NT2/D1 (cell line): ENCODE measurements around the gene PKMYT1.

ENCODE experiments used
- DNase-seq: peaks from one replicate; pipeline ENCODE4 v3.0.0-alpha.2; 2011; ENCODE audit warnings: low read depth, low spot score
- H3K27me3 ChIP-seq: 2 replicates; pipeline ENCODE4 v1.6.0; 2011; ENCODE audit warnings: mild to moderate bottlenecking; ENCODE audit not compliant: insufficient read length, insufficient read depth
- H3K36me3 ChIP-seq: 2 replicates; pipeline ENCODE4 v1.6.1; 2011; ENCODE audit warnings: mild to moderate bottlenecking, low read length, mixed read lengths; ENCODE audit not compliant: insufficient read depth, insufficient read length
- H3K4me1 ChIP-seq: 2 replicates; pipeline ENCODE4 v1.5.1; 2011; ENCODE audit not compliant: insufficient read depth, insufficient read length
- H3K4me3 ChIP-seq: 2 replicates; pipeline ENCODE4 v1.5.1; 2011; ENCODE audit warnings: low read depth; ENCODE audit not compliant: insufficient read length
- H3K9ac ChIP-seq: 2 replicates; pipeline ENCODE4 v1.6.0; 2011; ENCODE audit warnings: low read depth; ENCODE audit not compliant: insufficient read length
- H3K9me3 ChIP-seq: 2 replicates; pipeline ENCODE4 v1.5.1; 2011; ENCODE audit warnings: mild to moderate bottlenecking, low read length; ENCODE audit not compliant: insufficient read depth
- SUZ12 ChIP-seq: IDR thresholded peaks from 2 replicates; pipeline ENCODE4 v1.6.1; 2011; ENCODE audit not compliant: insufficient read length, insufficient read depth; ENCODE audit errors: extremely low read depth
- YY1 ChIP-seq: IDR thresholded peaks from 2 replicates; pipeline ENCODE4 v1.6.1; 2011; ENCODE audit not compliant: insufficient read length, insufficient read depth
- ZNF274 ChIP-seq: IDR thresholded peaks from 2 replicates; pipeline ENCODE4 v1.6.1; 2011; ENCODE audit warnings: mild to moderate bottlenecking, low read depth, low read length

Gene PKMYT1

DNA sequence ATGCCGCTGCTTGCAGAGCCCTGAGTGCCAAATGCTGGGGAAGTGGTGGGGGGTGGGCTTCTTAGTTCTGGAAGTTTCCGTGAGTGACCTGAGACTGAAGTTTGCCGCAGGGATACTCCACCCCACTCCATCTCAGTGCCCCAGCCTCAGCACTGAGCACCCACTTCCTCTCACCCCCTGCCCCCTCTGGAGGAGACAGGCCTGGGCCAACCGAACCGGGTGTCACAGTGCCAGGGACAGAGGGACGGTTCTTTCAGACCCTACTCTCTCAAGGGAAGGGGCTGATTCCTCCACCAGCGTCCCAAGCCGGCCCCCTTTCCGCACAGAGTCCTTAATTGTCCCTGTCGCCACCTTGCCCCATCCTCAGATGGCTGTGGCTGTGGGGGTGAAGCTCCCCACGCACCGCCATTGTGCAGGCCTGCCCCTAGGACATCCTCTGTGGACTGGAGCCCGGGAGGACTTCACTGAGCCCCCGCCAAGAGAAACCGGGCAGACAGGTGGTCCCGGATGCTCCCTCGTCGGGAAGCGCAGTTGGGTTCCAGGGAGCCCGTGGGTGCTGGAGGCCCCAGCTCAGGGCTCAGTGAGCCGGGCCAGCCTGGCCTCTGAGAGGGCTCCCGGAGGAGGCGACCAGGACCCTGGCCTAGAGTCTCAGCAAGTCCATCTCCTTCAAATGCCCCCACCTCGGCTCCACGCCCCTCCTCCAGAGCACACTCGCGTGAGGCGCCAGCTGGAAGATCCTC, 17.7 kb downstream of the PKMYT1 start:
- TF ChIP-seq ZNF274 (no peak), SUZ12 (no peak), YY1 (no peak)
- Histone ChIP-seq H3K9ac (peak overlapping the region; percentile 86), H3K4me1 (peaks cover 18% of the 10 kb centered on the region), H3K4me3 (peak overlapping the region; percentile 90), H3K36me3 (peaks cover 11% of the 10 kb centered on the region), H3K27me3 (no peaks in the 10 kb centered on the region), H3K9me3 (no peaks in the 10 kb centered on the region)
- no peak for DNase-seq

- Histone ChIP-seq H3K9me3 (no peaks in the 10 kb centered on the region), H3K36me3 (no peaks in the 10 kb centered on the region), H3K27me3 (no peaks in the 10 kb centered on the region), H3K4me3 (no peak overlapping the region), H3K9ac (peak overlapping the region; percentile 17), H3K4me1 (peaks cover 31% of the 10 kb centered on the region)
- TF ChIP-seq SUZ12 (no peak), YY1 (no peak), ZNF274 (no peak)
- no peak for DNase-seq
These were observed 19.8 kb downstream of the PKMYT1 start for GRCh38 chr16:2960183-2961010.

DNA sequence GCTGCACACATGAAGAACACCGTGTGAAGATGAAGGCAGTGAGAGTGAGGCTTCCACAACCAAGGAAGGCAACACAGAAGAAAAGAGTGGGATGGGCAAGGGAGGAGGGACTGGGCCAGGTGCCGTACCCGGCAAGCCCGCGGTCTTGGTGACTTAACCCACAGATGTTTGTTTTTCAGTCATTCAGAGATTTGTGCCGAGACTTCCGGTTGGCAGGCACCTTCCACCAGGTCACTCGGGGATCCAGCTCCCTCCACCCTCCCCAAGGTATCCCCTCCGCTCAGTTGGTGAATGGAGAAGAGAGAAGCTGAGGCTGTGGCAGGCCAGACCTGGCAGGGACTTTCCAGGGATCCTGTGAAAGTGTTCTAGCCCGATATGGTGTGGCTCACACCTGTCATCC, 21.0 kb downstream of the PKMYT1 start:
- Histone ChIP-seq H3K4me1 (peaks cover 41% of the 10 kb centered on the region), H3K4me3 (no peak overlapping the region), H3K27me3 (no peaks in the 10 kb centered on the region), H3K36me3 (no peaks in the 10 kb centered on the region), H3K9me3 (no peaks in the 10 kb centered on the region), H3K9ac (no peak overlapping the region)
- no peak for DNase-seq
- TF ChIP-seq YY1 (no peak), SUZ12 (no peak), ZNF274 (no peak)

GRCh38 chr16:2956579-2956956, 23.7 kb downstream of the PKMYT1 start:
- DNase-seq = no peak
- no peak overlapping the region for H3K4me3 ChIP-seq
- no peaks in the 10 kb centered on the region for H3K27me3 ChIP-seq
- TF ChIP-seq SUZ12 (no peak), YY1 (no peak), ZNF274 (no peak)
- H3K4me1 ChIP-seq = peaks cover 28% of the 10 kb centered on the region
- peak overlapping the region; percentile 28 for H3K9ac ChIP-seq
- H3K9me3 ChIP-seq = no peaks in the 10 kb centered on the region
- no peaks in the 10 kb centered on the region for H3K36me3 ChIP-seq

- Histone ChIP-seq H3K9ac (peak overlapping the region; percentile 28), H3K4me1 (peaks cover 26% of the 10 kb centered on the region), H3K27me3 (no peaks in the 10 kb centered on the region), H3K9me3 (no peaks in the 10 kb centered on the region), H3K36me3 (no peaks in the 10 kb centered on the region), H3K4me3 (no peak overlapping the region)
- no peak for DNase-seq
- TF ChIP-seq ZNF274 (no peak), SUZ12 (no peak), YY1 (no peak)
These were observed 24.3 kb downstream of the PKMYT1 start for GRCh38 chr16:2955779-2956578.

DNA sequence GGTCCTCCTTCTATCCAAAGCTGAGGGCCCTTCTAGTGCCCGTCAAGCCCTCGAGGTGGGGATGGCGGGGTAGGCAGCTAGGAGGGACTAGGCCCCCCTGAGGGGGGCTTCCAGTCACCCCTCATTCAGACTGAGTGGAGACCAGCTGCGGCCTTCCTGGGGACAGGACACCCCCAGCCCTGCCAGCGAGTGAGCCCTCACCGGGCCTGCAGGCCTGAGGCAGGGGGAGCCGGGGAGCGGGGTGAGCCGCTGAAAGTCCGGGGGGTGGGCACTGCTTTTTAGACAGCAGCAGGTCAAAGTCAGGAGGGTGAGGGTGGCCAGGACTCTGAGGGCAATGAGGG, 24.8 kb downstream of the PKMYT1 start:
- Histone ChIP-seq H3K9me3 (no peaks in the 10 kb centered on the region), H3K4me3 (no peak overlapping the region), H3K9ac (no peak overlapping the region), H3K36me3 (no peaks in the 10 kb centered on the region), H3K27me3 (no peaks in the 10 kb centered on the region), H3K4me1 (peaks cover 26% of the 10 kb centered on the region)
- DNase-seq = no peak
- TF ChIP-seq ZNF274 = no peak

DNA sequence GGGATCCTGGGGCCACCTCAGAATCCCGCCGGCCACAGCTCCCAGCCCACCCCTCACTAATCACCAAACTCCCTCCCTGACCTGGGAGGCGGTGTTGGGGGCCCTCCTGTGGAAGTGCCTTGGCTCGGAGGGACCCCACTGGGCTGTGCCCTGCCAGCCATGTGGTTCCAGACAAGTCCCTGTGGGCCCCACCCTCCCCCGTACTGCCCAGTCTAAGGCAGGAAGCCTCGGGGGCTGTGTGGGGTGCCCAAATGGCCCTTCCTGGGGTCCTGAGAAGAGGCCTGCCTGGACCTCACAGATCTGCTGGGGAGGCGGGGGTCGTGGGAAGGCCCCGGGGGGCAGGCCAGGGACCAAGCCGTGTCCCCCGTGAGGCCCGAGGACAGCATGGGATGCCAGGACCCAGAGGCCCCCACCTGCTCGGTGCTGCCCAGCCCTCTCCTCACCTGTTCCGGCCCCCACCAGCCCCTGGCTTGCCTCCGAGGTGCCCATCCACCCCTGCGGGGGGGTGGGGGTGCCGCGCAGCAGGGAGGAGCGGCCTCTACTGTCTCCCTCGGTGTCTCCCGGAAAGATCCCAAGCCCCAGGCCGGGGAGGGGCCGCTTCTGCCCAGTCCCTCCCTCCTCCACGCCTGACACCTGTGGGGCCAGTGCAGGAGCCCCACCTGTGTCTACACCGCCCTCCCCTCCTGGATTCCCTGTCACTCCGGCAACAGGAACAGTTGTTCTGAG, 25.4 kb downstream of the PKMYT1 start:
- H3K27me3 ChIP-seq = no peaks in the 10 kb centered on the region
- H3K4me1 ChIP-seq = peaks cover 26% of the 10 kb centered on the region
- no peak for TF ChIP-seq SUZ12
- TF ChIP-seq ZNF274 = no peak
- TF ChIP-seq YY1 = no peak
- peak overlapping the region; percentile 42 for H3K9ac ChIP-seq
- H3K36me3 ChIP-seq = peaks cover 6% of the 10 kb centered on the region
- no peaks in the 10 kb centered on the region for H3K9me3 ChIP-seq
- no peak overlapping the region for H3K4me3 ChIP-seq
- no peak for DNase-seq
